K562 (cell line): Measurements from ENCODE around the gene KLK15. TPM values are rescaled to one million over a fixed set of nuclear protein-coding genes. Genes with fewer than 3 reads are reported as not detected.

Experiments used
- CAMTA2 ChIP-seq: fragments of 250-450 bp; sonication (Bioruptor Pico); conservative IDR thresholded peaks from 2 replicates; pipeline ENCODE4 v1.5.1; 2022
- CBX3 ChIP-seq, 2 experiments: IDR thresholded peaks; 1 replicate in 1 of 2; 2 replicates in 1 of 2; pipeline ENCODE4 v1.6.1; 2012; ENCODE audit warnings: inconsistent platforms in 2 of 2, low read length in 2 of 2, borderline replicate concordance in 1 of 2, control low read depth in 1 of 2
- HLTF ChIP-seq: fragments of 450-650 bp; IDR thresholded peaks from 2 replicates; pipeline ENCODE4 v1.6.1; 2016
- HMG20A ChIP-seq: fragments of 450-650 bp; formaldehyde crosslinking; conservative IDR thresholded peaks from 2 replicates; pipeline ENCODE4 v1.4.0; 2020; ENCODE audit warnings: mild to moderate bottlenecking, mixed read lengths
- KDM4B ChIP-seq, 2 experiments: fragments of 450-650 bp in 1 of 2; sonication (generic) in 1 of 2; IDR thresholded peaks; 2 replicates each; pipeline ENCODE4 v1.6.1; 2016 to 2017; ENCODE audit warnings: borderline replicate concordance in 2 of 2, antibody characterized with exemption in 1 of 2, low read depth in 1 of 2, mild to moderate bottlenecking in 1 of 2
- KLF13 ChIP-seq: fragments of 450-650 bp; IDR thresholded peaks from 2 replicates; pipeline ENCODE4 v1.6.1; 2016; ENCODE audit warnings: missing genetic modification characterization, low read depth, mild to moderate bottlenecking, missing compliant biosample characterization, moderate library complexity, borderline replicate concordance
- MEIS2 ChIP-seq: fragments of 450-650 bp; IDR thresholded peaks from 2 replicates; pipeline ENCODE4 v1.6.1; 2014; ENCODE audit warnings: mild to moderate bottlenecking; ENCODE audit not compliant: partially characterized antibody
- MYNN ChIP-seq, 2 experiments: sonication (generic); formaldehyde crosslinking in 1 of 2; IDR thresholded peaks; 2 replicates each; pipeline versions ENCODE4 v1.5.0 to v1.6.1; 2016 to 2020; ENCODE audit warnings: antibody characterized with exemption in 1 of 2, missing genetic modification reagents in 1 of 2
- NR2F6 ChIP-seq: fragments of 450-650 bp; formaldehyde crosslinking; IDR thresholded peaks from 2 replicates; pipeline ENCODE4 v1.4.0; 2020; ENCODE audit warnings: mild to moderate bottlenecking
- POLR2B ChIP-seq: fragments of 450-650 bp; IDR thresholded peaks from 2 replicates; pipeline ENCODE4 v1.6.1; 2018; ENCODE audit warnings: low read depth; ENCODE audit not compliant: partially characterized antibody
- POLR3A ChIP-seq: IDR thresholded peaks from 2 replicates; pipeline ENCODE4 v1.6.1; 2011; ENCODE audit warnings: borderline replicate concordance, mild to moderate bottlenecking, moderate library complexity; ENCODE audit not compliant: insufficient read length, insufficient read depth; ENCODE audit errors: extremely low read depth
- RBM25 ChIP-seq: fragments of 200-400 bp; formaldehyde crosslinking; IDR thresholded peaks from 2 replicates; pipeline ENCODE4 v1.6.1; 2018; ENCODE audit warnings: low read length, low read depth, moderate library complexity; ENCODE audit not compliant: severe bottlenecking
- ZNF354B ChIP-seq: fragments of 250-450 bp; sonication (Bioruptor Pico); IDR thresholded peaks from 2 replicates; pipeline ENCODE4 v1.4.0; 2020
- ZNF584 ChIP-seq: fragments of 200-800 bp; sonication (Bioruptor generic); IDR thresholded peaks from 2 replicates; pipeline ENCODE4 v1.6.1; 2016; ENCODE audit warnings: low read depth, mild to moderate bottlenecking, missing genetic modification characterization, missing compliant biosample characterization
- polyA plus RNA-seq, 8 experiments: library from polyadenylated mRNA; depleted of rRNA in 4 of 8; stranded (reverse) in 5 of 8; unstranded in 3 of 8; fragments of >200 nt; fragmentation: Nextera tagmentation in 2 of 8; fragmentation: Illumina TruSeq in 1 of 8; extraction: Ambion mirVana in 2 of 8; extraction: Trizol in 1 of 8; gene quantifications; 2 replicates each; pipeline versions ENCODE4 v1.2.1 to v1.2.3, GENCODE V29; 2011 to 2014; ENCODE audit warnings: inconsistent platforms in 1 of 8, missing spikeins in 1 of 8
- total RNA-seq, 7 experiments: library from RNA; depleted of rRNA in 6 of 7; stranded (reverse); fragments of >200 nt in 6 of 7; fragmentation: Illumina TruSeq in 2 of 7; extraction: Trizol in 2 of 7; gene quantifications; 2 replicates each; pipeline versions ENCODE4 v1.2.1 to v1.2.3, GENCODE V29; 2011 to 2021; ENCODE audit warnings: low replicate concordance in 1 of 7
- TF ChIP-seq, protein P1 (sequence below): fragments of 450-650 bp; IDR thresholded peaks from 2 replicates; pipeline ENCODE4 v1.7.1; 2018; ENCODE audit warnings: mild to moderate bottlenecking, low read depth; ENCODE audit not compliant: partially characterized antibody
- TF ChIP-seq, protein P2 (sequence below): fragments of 200-800 bp; sonication (Bioruptor generic); IDR thresholded peaks from 2 replicates; pipeline ENCODE4 v1.6.1; 2017; ENCODE audit warnings: missing genetic modification characterization, missing compliant biosample characterization
- TF ChIP-seq, protein P3 (sequence below): fragments of 250-450 bp; sonication (Bioruptor Pico); IDR thresholded peaks from 2 replicates; pipeline ENCODE4 v1.8.0; 2021; ENCODE audit warnings: mild to moderate bottlenecking, moderate library complexity
- TF ChIP-seq, protein P4 (sequence below), 2 experiments: fragments of 450-650 bp in 1 of 2; IDR thresholded peaks; 2 replicates each; pipeline ENCODE4 v1.6.1; 2011 to 2017; ENCODE audit warnings: low read depth in 2 of 2, antibody characterized with exemption in 1 of 2, borderline replicate concordance in 1 of 2, low read length in 1 of 2, mild to moderate bottlenecking in 1 of 2, mixed read lengths in 1 of 2; ENCODE audit not compliant: control insufficient read depth in 1 of 2

KLK15 gene
- total and polyA plus RNA-seq, 9 of the 15 experiments (the other 6 are each of a cell fraction or from before 2014, with no cell fraction given): not detected

DNA sequence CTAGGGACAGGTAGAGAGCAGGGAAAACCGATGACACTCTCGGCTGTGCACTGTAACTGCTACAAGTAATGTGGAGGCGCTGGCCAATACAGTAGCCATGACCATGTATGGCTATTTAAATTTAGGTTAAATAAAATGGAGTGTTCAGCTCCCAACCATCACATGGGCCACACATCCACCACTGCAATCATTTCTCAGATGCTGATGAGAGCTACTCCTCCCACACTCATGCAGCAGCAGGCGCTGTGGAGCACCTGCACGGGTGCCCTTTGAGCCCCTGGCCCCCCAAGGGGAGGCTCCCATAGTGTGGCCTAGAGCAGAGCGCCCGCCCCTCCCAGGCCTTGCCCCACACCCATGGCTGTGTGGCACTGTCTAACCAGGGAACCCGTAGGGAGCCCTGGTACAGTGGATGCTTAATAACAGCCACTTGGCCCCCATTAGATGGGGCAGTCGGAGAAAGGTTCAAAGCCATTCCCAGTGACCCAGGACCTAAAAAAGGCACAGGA lies 37.2 kb downstream of the KLK15 start (continued):
- TF ChIP-seq HMG20A (CRISPR knock-in tag): no peak
- peak; percentile 12 for TF ChIP-seq POLR2B
- no peak for TF ChIP-seq CBX3 (IDR thresholded peaks at IDR 0.05; ENCODE audit: borderline replicate concordance in 1 of 2, low read length in 2 of 2)
- TF ChIP-seq, protein P1, sequence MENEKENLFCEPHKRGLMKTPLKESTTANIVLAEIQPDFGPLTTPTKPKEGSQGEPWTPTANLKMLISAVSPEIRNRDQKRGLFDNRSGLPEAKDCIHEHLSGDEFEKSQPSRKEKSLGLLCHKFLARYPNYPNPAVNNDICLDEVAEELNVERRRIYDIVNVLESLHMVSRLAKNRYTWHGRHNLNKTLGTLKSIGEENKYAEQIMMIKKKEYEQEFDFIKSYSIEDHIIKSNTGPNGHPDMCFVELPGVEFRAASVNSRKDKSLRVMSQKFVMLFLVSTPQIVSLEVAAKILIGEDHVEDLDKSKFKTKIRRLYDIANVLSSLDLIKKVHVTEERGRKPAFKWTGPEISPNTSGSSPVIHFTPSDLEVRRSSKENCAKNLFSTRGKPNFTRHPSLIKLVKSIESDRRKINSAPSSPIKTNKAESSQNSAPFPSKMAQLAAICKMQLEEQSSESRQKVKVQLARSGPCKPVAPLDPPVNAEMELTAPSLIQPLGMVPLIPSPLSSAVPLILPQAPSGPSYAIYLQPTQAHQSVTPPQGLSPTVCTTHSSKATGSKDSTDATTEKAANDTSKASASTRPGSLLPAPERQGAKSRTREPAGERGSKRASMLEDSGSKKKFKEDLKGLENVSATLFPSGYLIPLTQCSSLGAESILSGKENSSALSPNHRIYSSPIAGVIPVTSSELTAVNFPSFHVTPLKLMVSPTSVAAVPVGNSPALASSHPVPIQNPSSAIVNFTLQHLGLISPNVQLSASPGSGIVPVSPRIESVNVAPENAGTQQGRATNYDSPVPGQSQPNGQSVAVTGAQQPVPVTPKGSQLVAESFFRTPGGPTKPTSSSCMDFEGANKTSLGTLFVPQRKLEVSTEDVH: peak; percentile 14
- TF ChIP-seq, protein P2, sequence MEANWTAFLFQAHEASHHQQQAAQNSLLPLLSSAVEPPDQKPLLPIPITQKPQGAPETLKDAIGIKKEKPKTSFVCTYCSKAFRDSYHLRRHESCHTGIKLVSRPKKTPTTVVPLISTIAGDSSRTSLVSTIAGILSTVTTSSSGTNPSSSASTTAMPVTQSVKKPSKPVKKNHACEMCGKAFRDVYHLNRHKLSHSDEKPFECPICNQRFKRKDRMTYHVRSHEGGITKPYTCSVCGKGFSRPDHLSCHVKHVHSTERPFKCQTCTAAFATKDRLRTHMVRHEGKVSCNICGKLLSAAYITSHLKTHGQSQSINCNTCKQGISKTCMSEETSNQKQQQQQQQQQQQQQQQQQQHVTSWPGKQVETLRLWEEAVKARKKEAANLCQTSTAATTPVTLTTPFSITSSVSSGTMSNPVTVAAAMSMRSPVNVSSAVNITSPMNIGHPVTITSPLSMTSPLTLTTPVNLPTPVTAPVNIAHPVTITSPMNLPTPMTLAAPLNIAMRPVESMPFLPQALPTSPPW (CRISPR knock-in tag): 0 out of 2 replicates have a peak, but pooled peaks have one; percentile 6
- TF ChIP-seq POLR3A: no peak
- no peak for TF ChIP-seq ZNF354B
- TF ChIP-seq KDM4B (IDR thresholded peaks at IDR 0.05; ENCODE audit: borderline replicate concordance in 2 of 2, low read depth in 1 of 2): 0 out of 4 replicates have a peak, but pooled peaks of 1 of the 2 experiments have one; percentile 16
- TF ChIP-seq, protein P3, sequence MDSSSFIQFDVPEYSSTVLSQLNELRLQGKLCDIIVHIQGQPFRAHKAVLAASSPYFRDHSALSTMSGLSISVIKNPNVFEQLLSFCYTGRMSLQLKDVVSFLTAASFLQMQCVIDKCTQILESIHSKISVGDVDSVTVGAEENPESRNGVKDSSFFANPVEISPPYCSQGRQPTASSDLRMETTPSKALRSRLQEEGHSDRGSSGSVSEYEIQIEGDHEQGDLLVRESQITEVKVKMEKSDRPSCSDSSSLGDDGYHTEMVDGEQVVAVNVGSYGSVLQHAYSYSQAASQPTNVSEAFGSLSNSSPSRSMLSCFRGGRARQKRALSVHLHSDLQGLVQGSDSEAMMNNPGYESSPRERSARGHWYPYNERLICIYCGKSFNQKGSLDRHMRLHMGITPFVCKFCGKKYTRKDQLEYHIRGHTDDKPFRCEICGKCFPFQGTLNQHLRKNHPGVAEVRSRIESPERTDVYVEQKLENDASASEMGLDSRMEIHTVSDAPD: no peak
- 0 out of 2 replicates have a peak, but pooled peaks have one; percentile 10 for TF ChIP-seq KLF13 (tag)
- TF ChIP-seq HLTF: no peak
- no peak for TF ChIP-seq RBM25
- TF ChIP-seq, protein P4, sequence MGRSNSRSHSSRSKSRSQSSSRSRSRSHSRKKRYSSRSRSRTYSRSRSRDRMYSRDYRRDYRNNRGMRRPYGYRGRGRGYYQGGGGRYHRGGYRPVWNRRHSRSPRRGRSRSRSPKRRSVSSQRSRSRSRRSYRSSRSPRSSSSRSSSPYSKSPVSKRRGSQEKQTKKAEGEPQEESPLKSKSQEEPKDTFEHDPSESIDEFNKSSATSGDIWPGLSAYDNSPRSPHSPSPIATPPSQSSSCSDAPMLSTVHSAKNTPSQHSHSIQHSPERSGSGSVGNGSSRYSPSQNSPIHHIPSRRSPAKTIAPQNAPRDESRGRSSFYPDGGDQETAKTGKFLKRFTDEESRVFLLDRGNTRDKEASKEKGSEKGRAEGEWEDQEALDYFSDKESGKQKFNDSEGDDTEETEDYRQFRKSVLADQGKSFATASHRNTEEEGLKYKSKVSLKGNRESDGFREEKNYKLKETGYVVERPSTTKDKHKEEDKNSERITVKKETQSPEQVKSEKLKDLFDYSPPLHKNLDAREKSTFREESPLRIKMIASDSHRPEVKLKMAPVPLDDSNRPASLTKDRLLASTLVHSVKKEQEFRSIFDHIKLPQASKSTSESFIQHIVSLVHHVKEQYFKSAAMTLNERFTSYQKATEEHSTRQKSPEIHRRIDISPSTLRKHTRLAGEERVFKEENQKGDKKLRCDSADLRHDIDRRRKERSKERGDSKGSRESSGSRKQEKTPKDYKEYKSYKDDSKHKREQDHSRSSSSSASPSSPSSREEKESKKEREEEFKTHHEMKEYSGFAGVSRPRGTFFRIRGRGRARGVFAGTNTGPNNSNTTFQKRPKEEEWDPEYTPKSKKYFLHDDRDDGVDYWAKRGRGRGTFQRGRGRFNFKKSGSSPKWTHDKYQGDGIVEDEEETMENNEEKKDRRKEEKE (IDR thresholded peaks at IDR 0.05; ENCODE audit: borderline replicate concordance in 1 of 2, control insufficient read depth in 1 of 2, low read depth in 2 of 2, low read length in 1 of 2): 0 out of 4 replicates have a peak, but pooled peaks of 1 of the 2 experiments have one; percentile 53
- TF ChIP-seq MEIS2: no peak
- no peak for TF ChIP-seq ZNF584 (CRISPR knock-in tag)
- no peak for TF ChIP-seq NR2F6 (CRISPR knock-in tag)
- TF ChIP-seq MYNN (IDR thresholded peaks at IDR 0.05): peak; percentile 13; the same call in 1 of the 2 replicates
- no peak for TF ChIP-seq MYNN (CRISPR knock-in tag; IDR thresholded peaks at IDR 0.05)
- TF ChIP-seq CAMTA2 (CRISPR knock-in tag): no peak
